Omental fat pad (tissue), 4 donors: ENCODE results near the gene KL. TPM values are rescaled to one million over a fixed set of nuclear protein-coding genes. Genes with fewer than 3 reads are reported as not detected.

Experiments used
- ATAC-seq: fragments of 150-250 bp; one replicate; pipeline ENCODE4 v1.9.1; 2016; ENCODE audit warnings: mild to moderate bottlenecking, moderate library complexity; ENCODE audit not compliant: low FRiP score
- DNase-seq: peaks from one replicate; pipeline ENCODE4 v3.0.0-alpha.2; 2019; ENCODE audit warnings: low spot score
- total RNA-seq, 4 donors: library from RNA; depleted of rRNA; stranded (reverse); fragments of >200 nt; gene quantifications; one replicate each; pipeline ENCODE4 v1.1.0, GENCODE V29; 2016
- TF ChIP-seq, protein P1 (sequence below), 3 donors: fragments of 450-650 bp; IDR thresholded peaks; one replicate each; pipeline ENCODE4 v1.5.1; 2016 to 2017; ENCODE audit warnings: antibody characterized with exemption in 3 of 3, mild to moderate bottlenecking in 3 of 3, moderate library complexity in 2 of 3

KL gene
- total RNA-seq, 4 donors from 2014 or later = 1.9 to 20.3 (median 3.6) TPM

DNA sequence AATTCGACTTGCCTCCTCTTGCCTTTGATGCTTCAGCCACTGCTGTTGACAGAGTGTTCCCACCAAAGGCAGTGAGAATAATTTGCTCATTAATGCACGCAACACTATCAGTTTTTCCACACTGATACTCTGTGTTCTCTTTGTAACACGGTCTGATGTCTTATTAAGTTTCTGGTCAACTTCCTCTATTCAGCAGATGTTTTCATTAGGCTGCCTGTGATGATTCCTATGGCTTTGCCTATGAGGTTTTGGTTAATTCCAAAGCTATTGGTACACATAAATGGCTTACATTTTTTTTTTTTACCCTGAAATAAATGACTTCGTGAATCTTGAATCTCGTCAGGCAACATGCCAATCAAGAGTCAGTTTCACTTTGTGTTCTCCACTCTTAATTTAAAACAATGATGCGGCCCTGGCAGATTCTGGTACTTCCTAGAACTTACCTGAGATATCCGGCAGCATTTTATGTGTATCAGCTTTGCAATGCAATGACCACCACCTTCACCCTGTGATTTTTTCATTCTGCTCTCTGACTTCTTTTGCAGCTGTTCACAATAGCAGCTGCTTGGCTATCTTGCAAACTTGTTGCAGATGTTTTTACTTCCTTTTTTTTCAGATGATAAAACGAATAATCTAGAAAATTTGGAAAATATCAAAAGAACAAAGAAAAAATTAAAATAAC is 27.5 kb upstream of the KL start:
- TF ChIP-seq, protein P1, sequence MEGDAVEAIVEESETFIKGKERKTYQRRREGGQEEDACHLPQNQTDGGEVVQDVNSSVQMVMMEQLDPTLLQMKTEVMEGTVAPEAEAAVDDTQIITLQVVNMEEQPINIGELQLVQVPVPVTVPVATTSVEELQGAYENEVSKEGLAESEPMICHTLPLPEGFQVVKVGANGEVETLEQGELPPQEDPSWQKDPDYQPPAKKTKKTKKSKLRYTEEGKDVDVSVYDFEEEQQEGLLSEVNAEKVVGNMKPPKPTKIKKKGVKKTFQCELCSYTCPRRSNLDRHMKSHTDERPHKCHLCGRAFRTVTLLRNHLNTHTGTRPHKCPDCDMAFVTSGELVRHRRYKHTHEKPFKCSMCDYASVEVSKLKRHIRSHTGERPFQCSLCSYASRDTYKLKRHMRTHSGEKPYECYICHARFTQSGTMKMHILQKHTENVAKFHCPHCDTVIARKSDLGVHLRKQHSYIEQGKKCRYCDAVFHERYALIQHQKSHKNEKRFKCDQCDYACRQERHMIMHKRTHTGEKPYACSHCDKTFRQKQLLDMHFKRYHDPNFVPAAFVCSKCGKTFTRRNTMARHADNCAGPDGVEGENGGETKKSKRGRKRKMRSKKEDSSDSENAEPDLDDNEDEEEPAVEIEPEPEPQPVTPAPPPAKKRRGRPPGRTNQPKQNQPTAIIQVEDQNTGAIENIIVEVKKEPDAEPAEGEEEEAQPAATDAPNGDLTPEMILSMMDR (IDR thresholded peaks at IDR 0.05) = no peak
- DNase-seq = no peak
- ATAC-seq = no peak

DNA sequence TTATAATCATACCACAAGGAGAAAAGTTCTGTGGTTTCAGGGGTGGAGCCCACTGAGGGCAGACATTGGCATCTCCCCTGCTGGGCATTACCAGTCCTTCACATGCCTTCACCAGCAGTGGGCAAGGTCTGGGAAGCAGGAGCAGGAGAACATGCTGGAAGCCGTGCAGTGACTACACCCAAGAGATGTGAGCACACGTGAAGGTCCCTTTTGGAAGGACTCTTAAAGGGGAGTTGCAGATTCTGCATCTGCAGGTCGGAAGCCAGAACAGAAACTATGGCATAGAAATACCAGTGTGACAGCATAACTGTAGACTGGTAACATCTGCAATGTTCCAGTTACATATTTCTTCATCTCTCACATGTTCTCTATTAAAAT is 26.9 kb upstream of the KL start:
- no peak for ATAC-seq

DNA sequence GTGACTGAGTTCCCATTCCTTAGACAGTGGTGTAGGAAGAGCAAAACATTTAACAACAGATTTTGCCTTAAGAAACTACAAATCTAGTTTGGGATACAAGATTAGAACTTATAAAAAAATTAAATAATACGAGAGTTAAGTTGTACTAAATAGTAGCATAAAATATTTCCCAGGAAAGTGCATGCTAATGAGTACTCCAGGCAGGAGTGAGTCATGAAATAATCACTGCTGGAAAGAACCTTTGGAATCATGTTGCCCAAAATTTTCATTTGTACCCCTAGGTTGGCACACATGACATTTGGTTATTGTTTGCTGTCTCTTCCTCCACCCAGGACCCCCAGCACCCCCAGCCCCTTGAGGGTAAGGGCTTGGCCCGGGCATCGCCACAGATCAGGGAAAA is 26.3 kb upstream of the KL start:
- no peak for DNase-seq
- no peak for ATAC-seq
- TF ChIP-seq, protein P1 (IDR thresholded peaks at IDR 0.05) = no peak

More for the DNA sequence above, 26.9 kb upstream of the KL start:
- TF ChIP-seq, protein P1 (IDR thresholded peaks at IDR 0.05) = no peak
- DNase-seq = no peak

DNA sequence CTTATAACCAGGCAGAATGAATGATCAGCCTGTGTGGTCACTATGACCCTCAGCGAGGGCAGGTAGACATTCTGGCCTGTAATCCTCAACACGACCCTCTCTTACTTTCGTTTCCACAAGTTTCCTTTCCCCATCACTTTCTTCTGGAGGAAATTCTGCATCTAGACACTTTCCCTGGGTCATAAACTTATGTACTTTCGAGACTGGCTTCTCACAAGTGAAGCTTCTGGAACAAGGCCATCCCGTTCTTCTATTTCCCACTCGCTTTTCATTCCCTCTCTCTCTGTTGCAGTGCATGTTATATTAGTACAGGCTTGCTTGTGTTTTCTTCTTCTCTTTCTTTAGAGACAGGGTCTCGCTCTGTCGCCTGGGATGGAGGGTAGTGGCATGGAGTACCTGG is 23.1 kb upstream of the KL start:
- TF ChIP-seq, protein P1 (IDR thresholded peaks at IDR 0.05) = no peak
- no peak for ATAC-seq
- DNase-seq = no peak

DNA sequence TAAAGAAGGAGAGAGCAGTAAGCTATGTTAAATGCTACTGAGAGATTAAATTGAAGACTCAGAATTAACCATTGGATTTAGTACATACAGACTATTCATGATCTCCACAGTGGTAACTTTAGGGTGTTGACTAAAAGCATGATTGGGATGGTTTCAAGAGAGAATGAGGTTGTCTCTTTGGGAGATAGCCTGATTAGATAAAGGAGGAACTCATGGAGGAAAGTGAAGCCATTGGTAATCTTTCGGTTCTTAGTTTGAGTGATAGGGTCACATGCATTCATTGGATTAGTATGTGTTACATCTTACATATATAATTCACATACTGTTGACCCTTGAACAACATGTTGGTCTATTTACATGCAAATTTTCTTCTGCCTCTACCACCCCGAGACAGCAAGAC is 18.8 kb upstream of the KL start:
- DNase-seq = no peak
- ATAC-seq = no peak
- TF ChIP-seq, protein P1 (IDR thresholded peaks at IDR 0.05) = no peak

DNA sequence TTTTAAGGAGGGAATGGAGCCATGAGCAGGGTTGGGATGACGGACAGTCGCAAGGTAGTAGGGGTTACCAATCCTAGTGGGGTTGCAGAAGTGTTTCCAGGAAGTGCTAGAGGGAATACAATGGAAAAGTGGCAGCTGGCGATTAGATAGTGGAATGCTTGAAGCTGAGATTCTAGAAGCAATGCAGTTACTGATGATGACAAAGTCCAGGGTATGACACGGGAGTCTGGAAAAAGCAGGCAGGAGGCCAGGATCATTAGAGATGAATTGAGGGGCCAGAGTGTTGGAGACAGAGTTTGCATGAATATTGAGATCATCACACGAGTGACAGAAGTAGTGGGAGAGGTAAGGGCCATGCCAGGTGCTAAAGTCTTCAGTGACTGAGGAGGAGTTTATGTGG is 17.3 kb upstream of the KL start:
- no peak for DNase-seq
- no peak for ATAC-seq
- TF ChIP-seq, protein P1 (IDR thresholded peaks at IDR 0.05) = no peak

DNA sequence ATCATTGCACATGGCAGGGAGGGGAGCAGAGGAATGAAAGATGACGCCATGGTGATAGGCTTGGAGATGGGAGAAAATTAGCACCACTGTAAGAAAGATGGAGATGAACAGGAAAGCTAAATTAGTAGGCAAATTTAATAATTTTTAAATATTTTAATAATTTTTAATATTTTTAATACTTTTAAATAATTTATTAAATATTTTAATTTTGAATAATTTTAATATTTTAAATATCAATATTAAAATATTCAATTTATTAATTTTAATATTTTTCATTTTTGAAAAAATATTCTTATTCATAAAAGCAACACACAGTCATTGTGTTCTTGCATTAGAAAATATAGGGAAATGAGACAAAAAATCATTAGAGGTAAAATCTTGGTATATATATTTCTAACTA is 15.9 kb upstream of the KL start:
- TF ChIP-seq, protein P1 (IDR thresholded peaks at IDR 0.05) = no peak
- no peak for DNase-seq
- no peak for ATAC-seq
